T-helper 1 cell treated with Interleukin-12 subunit alpha and Interleukin-12 subunit beta and Interleukin-4 antibody, amounts not matched to agents 30 μg/mL and 1 μg/mL, for 36 hours (primary cell): Measurements from ENCODE around the gene TM9SF3.

ENCODE experiments used
- H3K27ac Mint-ChIP-seq: one replicate; pipeline ENCODE4 v1.8.0; 2021; ENCODE audit warnings: mild to moderate bottlenecking, mixed read lengths
- H3K27me3 Mint-ChIP-seq: one replicate; pipeline ENCODE4 v1.8.0; 2021; ENCODE audit warnings: low read depth, mixed read lengths
- H3K36me3 Mint-ChIP-seq: one replicate; pipeline ENCODE4 v1.8.0; 2021; ENCODE audit warnings: low read depth, mixed read lengths
- H3K4me1 Mint-ChIP-seq: one replicate; pipeline ENCODE4 v1.8.0; 2021; ENCODE audit warnings: low read depth, mixed read lengths
- H3K4me3 Mint-ChIP-seq: one replicate; pipeline ENCODE4 v1.8.0; 2021; ENCODE audit warnings: mild to moderate bottlenecking, moderate library complexity, mixed read lengths
- H3K9me3 Mint-ChIP-seq: one replicate; pipeline ENCODE4 v1.8.0; 2021; ENCODE audit warnings: mixed read lengths

TM9SF3 gene

GRCh38 chr10:96516337-96516736 lies 70.5 kb downstream of the TM9SF3 start:
- peaks cover 19% of the 10 kb centered on the region for H3K4me1 Mint-ChIP-seq
- H3K9me3 Mint-ChIP-seq: no peaks in the 10 kb centered on the region
- no peak overlapping the region for H3K27ac Mint-ChIP-seq
- peaks cover 43% of the 10 kb centered on the region for H3K27me3 Mint-ChIP-seq
- H3K4me3 Mint-ChIP-seq: no peak overlapping the region
- H3K36me3 Mint-ChIP-seq: peaks cover 18% of the 10 kb centered on the region

GRCh38 chr10:96513698-96514561 lies 72.9 kb downstream of the TM9SF3 start, which contains the start of gene TLL2:
TSS of gene TLL2 (minus strand) at chr10:96513926. CDS start at chr10:96513685, 241 bp downstream.
- no peaks in the 10 kb centered on the region for H3K9me3 Mint-ChIP-seq
- peak within 1 kb of the TSS; percentile 66 for H3K4me3 Mint-ChIP-seq
- H3K4me1 Mint-ChIP-seq: peaks cover 19% of the 10 kb centered on the region
- H3K27me3 Mint-ChIP-seq: peaks cover 58% of the 10 kb centered on the region
- H3K36me3 Mint-ChIP-seq: peaks cover 7% of the 10 kb centered on the region
- peak within 1 kb of the TSS; percentile 7 for H3K27ac Mint-ChIP-seq

GRCh38 chr10:96513305-96513697 lies 73.5 kb downstream of the TM9SF3 start:
- H3K9me3 Mint-ChIP-seq: no peaks in the 10 kb centered on the region
- peaks cover 19% of the 10 kb centered on the region for H3K4me1 Mint-ChIP-seq
- H3K36me3 Mint-ChIP-seq: peaks cover 3% of the 10 kb centered on the region
- no peak overlapping the region for H3K27ac Mint-ChIP-seq
- H3K4me3 Mint-ChIP-seq: peak overlapping the region; percentile 54
- peaks cover 58% of the 10 kb centered on the region for H3K27me3 Mint-ChIP-seq

GRCh38 chr10:96512524-96513304 lies 74.1 kb downstream of the TM9SF3 start:
- no peaks in the 10 kb centered on the region for H3K9me3 Mint-ChIP-seq
- peaks cover 19% of the 10 kb centered on the region for H3K4me1 Mint-ChIP-seq
- peaks cover 3% of the 10 kb centered on the region for H3K36me3 Mint-ChIP-seq
- H3K27ac Mint-ChIP-seq: no peak overlapping the region
- peak overlapping the region; percentile 64 for H3K4me3 Mint-ChIP-seq
- peaks cover 58% of the 10 kb centered on the region for H3K27me3 Mint-ChIP-seq

- Mint-ChIP-seq H3K27me3 (peaks cover 56% of the 10 kb centered on the region), H3K27ac (no peak overlapping the region), H3K36me3 (peaks cover 3% of the 10 kb centered on the region), H3K4me1 (peaks cover 19% of the 10 kb centered on the region), H3K4me3 (no peak overlapping the region), H3K9me3 (no peaks in the 10 kb centered on the region)
These were observed 75.5 kb downstream of the TM9SF3 start for GRCh38 chr10:96511044-96511945.

- Mint-ChIP-seq H3K36me3 (no peaks in the 10 kb centered on the region), H3K27ac (no peak overlapping the region), H3K4me3 (no peak overlapping the region), H3K4me1 (peaks cover 10% of the 10 kb centered on the region), H3K27me3 (peaks cover 39% of the 10 kb centered on the region), H3K9me3 (no peaks in the 10 kb centered on the region)
These were observed 77.7 kb downstream of the TM9SF3 start for GRCh38 chr10:96509017-96509641.

- H3K27me3 Mint-ChIP-seq: peaks cover 27% of the 10 kb centered on the region
These were observed 79.8 kb downstream of the TM9SF3 start for GRCh38 chr10:96507044-96507443.

GRCh38 chr10:96505150-96506136 lies 81.4 kb downstream of the TM9SF3 start:
- no peak overlapping the region for H3K27ac Mint-ChIP-seq
- H3K4me3 Mint-ChIP-seq: no peak overlapping the region
- no peaks in the 10 kb centered on the region for H3K9me3 Mint-ChIP-seq
- no peaks in the 10 kb centered on the region for H3K4me1 Mint-ChIP-seq
- H3K27me3 Mint-ChIP-seq: peaks cover 16% of the 10 kb centered on the region
- no peaks in the 10 kb centered on the region for H3K36me3 Mint-ChIP-seq

More at GRCh38 chr10:96507044-96507443, 79.8 kb downstream of the TM9SF3 start:
- no peak overlapping the region for H3K4me3 Mint-ChIP-seq
- H3K9me3 Mint-ChIP-seq: no peaks in the 10 kb centered on the region
- H3K27ac Mint-ChIP-seq: no peak overlapping the region
- H3K36me3 Mint-ChIP-seq: no peaks in the 10 kb centered on the region
- H3K4me1 Mint-ChIP-seq: peaks cover 3% of the 10 kb centered on the region

- no peaks in the 10 kb centered on the region for H3K9me3 Mint-ChIP-seq
- no peak overlapping the region for H3K27ac Mint-ChIP-seq
- H3K36me3 Mint-ChIP-seq: no peaks in the 10 kb centered on the region
- peaks cover 12% of the 10 kb centered on the region for H3K27me3 Mint-ChIP-seq
- H3K4me3 Mint-ChIP-seq: no peak overlapping the region
- H3K4me1 Mint-ChIP-seq: no peaks in the 10 kb centered on the region
These were observed 84.1 kb downstream of the TM9SF3 start for GRCh38 chr10:96502561-96503282.

- Mint-ChIP-seq H3K36me3 (no peaks in the 10 kb centered on the region), H3K4me1 (no peaks in the 10 kb centered on the region), H3K9me3 (no peaks in the 10 kb centered on the region), H3K27me3 (peaks cover 8% of the 10 kb centered on the region), H3K4me3 (no peak overlapping the region), H3K27ac (no peak overlapping the region)
These were observed 84.8 kb downstream of the TM9SF3 start for GRCh38 chr10:96501985-96502384.

GRCh38 chr10:96500519-96500918 lies 86.3 kb downstream of the TM9SF3 start:
- Mint-ChIP-seq H3K4me3 (no peak overlapping the region), H3K27ac (no peak overlapping the region), H3K4me1 (no peaks in the 10 kb centered on the region), H3K9me3 (no peaks in the 10 kb centered on the region), H3K27me3 (peaks cover 8% of the 10 kb centered on the region), H3K36me3 (no peaks in the 10 kb centered on the region)

- no peaks in the 10 kb centered on the region for H3K9me3 Mint-ChIP-seq
- H3K27ac Mint-ChIP-seq: no peak overlapping the region
- no peak overlapping the region for H3K4me3 Mint-ChIP-seq
- H3K4me1 Mint-ChIP-seq: no peaks in the 10 kb centered on the region
- peaks cover 8% of the 10 kb centered on the region for H3K27me3 Mint-ChIP-seq
- no peaks in the 10 kb centered on the region for H3K36me3 Mint-ChIP-seq
These were observed 86.8 kb downstream of the TM9SF3 start for GRCh38 chr10:96500050-96500449.
